SK-N-MC (cell line): ENCODE measurements around the gene APMAP.

Experiments
- EZH2 ChIP-seq: fragments of 200-600 bp; sonication (generic); IDR thresholded peaks from one replicate; pipeline ENCODE4 v1.6.1; 2017; ENCODE audit warnings: antibody characterized with exemption
- POLR2AphosphoS5 ChIP-seq: IDR thresholded peaks from 2 replicates; pipeline ENCODE4 v1.6.1; 2012; ENCODE audit warnings: mild to moderate bottlenecking, low read depth, low read length, borderline replicate concordance

DNA sequence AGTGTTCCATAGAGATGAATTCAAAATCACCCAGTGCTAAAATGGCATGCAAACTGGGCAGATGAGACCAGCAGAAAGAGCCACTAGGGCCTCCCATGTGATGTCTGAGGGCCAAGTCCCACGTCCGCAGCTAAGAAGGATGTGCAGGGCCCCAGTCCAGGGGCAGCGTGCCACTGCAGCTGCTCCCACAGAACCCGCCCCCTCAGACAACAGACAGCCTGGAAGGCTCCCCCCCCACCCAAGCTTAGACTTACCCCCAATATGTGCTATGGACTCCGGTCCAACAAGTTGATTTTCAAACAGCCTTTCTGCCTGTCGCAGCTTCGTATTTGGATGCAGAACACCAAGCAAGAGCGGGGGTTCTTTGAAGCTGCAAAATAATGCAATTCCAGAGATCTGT, 14.0 kb downstream of the APMAP start:
- no peak for TF ChIP-seq POLR2AphosphoS5
- TF ChIP-seq EZH2 = no peak
